AG04450 (cell line): ENCODE data around the gene ADM5. TPM values are rescaled to one million over a fixed set of nuclear protein-coding genes. Genes with fewer than 3 reads are reported as not detected.
A peak's percentile ranks its signal among the peaks of the same experiment; 100 is the strongest.

ENCODE experiments used
- CTCF ChIA-PET: fragments of 300-600, 350-600 bp; formaldehyde crosslinking; extraction: SDS; loops from one replicate; lab custom pipeline; 2022; ENCODE audit warnings: antibody characterized with exemption, inconsistent platforms; lab: Charles Lee
- POLR2A ChIA-PET: fragments of 350-600 bp; formaldehyde crosslinking; extraction: SDS; loops from one replicate; lab custom pipeline; 2021; ENCODE audit warnings: antibody characterized with exemption, inconsistent platforms; lab: Yijun Ruan, JAX
- DNase-seq: peaks from one replicate; pipeline ENCODE4 v3.0.0-alpha.2; 2011; ENCODE audit warnings: low read depth, low spot score
- H3K27ac ChIP-seq: one replicate; pipeline ENCODE4 v1.5.1; 2012; ENCODE audit warnings: low read depth, low read length, control low read depth
- H3K27me3 ChIP-seq: one replicate; pipeline ENCODE4 v1.6.0; 2012; ENCODE audit warnings: low read length; ENCODE audit not compliant: control insufficient read depth, insufficient read depth
- H3K4me3 ChIP-seq: 2 replicates; pipeline ENCODE4 v1.5.1; 2011; ENCODE audit warnings: mild to moderate bottlenecking, low read depth, low read length, control low read depth
- H3K9me3 ChIP-seq: 2 replicates; pipeline ENCODE4 v1.5.1; 2012; ENCODE audit warnings: low read length; ENCODE audit not compliant: control insufficient read depth, insufficient read depth
- polyA plus RNA-seq: library from polyadenylated mRNA; depleted of rRNA; stranded (reverse); fragments of >200 nt; gene quantifications from 2 replicates; pipeline ENCODE4 v1.2.3, GENCODE V29; 2011
- TF ChIP-seq, protein P1 (sequence below): IDR thresholded peaks from 2 replicates; pipeline ENCODE4 v1.5.1; 2011; ENCODE audit warnings: low read depth, low read length, control low read depth, inconsistent platforms

ADM5 gene
- polyA plus RNA-seq, 1 experiment = 0.19 TPM

DNA sequence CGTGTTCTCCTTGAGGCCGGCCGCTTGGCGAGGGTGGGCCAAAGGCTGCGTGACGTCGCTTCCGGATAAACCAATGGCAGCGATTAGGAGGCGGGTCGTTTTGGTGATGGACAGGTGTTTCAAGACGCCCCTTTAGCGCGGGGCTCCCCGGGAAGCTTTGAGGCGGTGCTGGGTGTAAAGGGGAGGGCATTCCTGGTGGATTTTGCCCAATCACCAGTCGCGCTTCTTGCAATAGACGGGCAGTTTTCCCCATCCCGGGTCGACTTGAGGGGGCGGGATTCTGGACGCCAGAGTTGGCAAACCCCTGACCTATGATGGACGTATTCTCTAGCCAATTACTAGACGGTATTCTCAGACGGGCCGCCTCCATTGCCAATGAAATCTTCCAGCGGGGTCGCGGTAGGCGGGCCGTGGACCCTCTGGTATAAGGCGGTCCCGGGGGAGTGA lies 12.6 kb upstream of the ADM5 start:
- Histone ChIP-seq H3K27me3 (no peaks in the 10 kb centered on the region), H3K27ac (peak overlapping the region; percentile 85), H3K9me3 (peaks cover 4% of the 10 kb centered on the region; the same call in 1 of the 2 replicates), H3K4me3 (peak overlapping the region; percentile 98)
- POLR2A ChIA-PET = interaction anchor here (0.5 to 2.8 kb wide), 12 partner anchors 10 to 200 kb away, joined by 3 to 18 read pairs (median 5); partner anchors contain the start of genes ADM5, AKT1S1, BCL2L12 and CPT1C
- peak; percentile 100 for DNase-seq
- TF ChIP-seq, protein P1, sequence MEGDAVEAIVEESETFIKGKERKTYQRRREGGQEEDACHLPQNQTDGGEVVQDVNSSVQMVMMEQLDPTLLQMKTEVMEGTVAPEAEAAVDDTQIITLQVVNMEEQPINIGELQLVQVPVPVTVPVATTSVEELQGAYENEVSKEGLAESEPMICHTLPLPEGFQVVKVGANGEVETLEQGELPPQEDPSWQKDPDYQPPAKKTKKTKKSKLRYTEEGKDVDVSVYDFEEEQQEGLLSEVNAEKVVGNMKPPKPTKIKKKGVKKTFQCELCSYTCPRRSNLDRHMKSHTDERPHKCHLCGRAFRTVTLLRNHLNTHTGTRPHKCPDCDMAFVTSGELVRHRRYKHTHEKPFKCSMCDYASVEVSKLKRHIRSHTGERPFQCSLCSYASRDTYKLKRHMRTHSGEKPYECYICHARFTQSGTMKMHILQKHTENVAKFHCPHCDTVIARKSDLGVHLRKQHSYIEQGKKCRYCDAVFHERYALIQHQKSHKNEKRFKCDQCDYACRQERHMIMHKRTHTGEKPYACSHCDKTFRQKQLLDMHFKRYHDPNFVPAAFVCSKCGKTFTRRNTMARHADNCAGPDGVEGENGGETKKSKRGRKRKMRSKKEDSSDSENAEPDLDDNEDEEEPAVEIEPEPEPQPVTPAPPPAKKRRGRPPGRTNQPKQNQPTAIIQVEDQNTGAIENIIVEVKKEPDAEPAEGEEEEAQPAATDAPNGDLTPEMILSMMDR = no peak
- CTCF ChIA-PET = interaction anchor here (0.7 to 1.4 kb wide), 3 partner anchors 8 to 107 kb away, joined by 4 to 10 read pairs (median 9); no protein-coding TSS in a partner anchor

- TF ChIP-seq, protein P1 = no peak
- Histone ChIP-seq H3K27me3 (no peaks in the 10 kb centered on the region), H3K4me3 (peak within 1 kb of the TSS; percentile 98), H3K9me3 (peaks cover 4% of the 10 kb centered on the region; the same call in 1 of the 2 replicates), H3K27ac (peak within 1 kb of the TSS; percentile 94)
- POLR2A ChIA-PET = interaction anchor here (1.0 to 2.8 kb wide), 6 partner anchors 12 to 200 kb away, joined by 3 to 18 read pairs (median 8); partner anchors contain the start of genes ADM5, AKT1S1, CPT1C and PRR12
- no peak for DNase-seq
- CTCF ChIA-PET = interaction anchor here (1.2 to 1.8 kb wide), 2 partner anchors 13 to 131 kb away, joined by 4 read pairs; no protein-coding TSS in a partner anchor
These were observed 12.0 kb upstream of the ADM5 start, which contains the start of gene PRMT1 for GRCh38 chr19:49677231-49677900. TSS of gene PRMT1 (plus strand) at chr19:49677271. CDS start at chr19:49677281, 10 bp downstream.

GRCh38 chr19:49677901-49678674 lies 11.3 kb upstream of the ADM5 start:
- DNase-seq = no peak
- POLR2A ChIA-PET = interaction anchor here (2.8 kb wide), 1 partner anchor 14 kb away, joined by 14 read pairs; no protein-coding TSS in a partner anchor
- H3K4me3 ChIP-seq = peak overlapping the region; percentile 98
- H3K27ac ChIP-seq = peak overlapping the region; percentile 82
- H3K9me3 ChIP-seq = peaks cover 4% of the 10 kb centered on the region; the same call in 1 of the 2 replicates
- no peaks in the 10 kb centered on the region for H3K27me3 ChIP-seq
- TF ChIP-seq, protein P1 = peak; percentile 70
- CTCF ChIA-PET = interaction anchor here (0.5 to 1.8 kb wide), 5 partner anchors 12 to 169 kb away, joined by 3 to 4 read pairs (median 3); partner anchors contain the start of gene RRAS

GRCh38 chr19:49678985-49679770 lies 10.2 kb upstream of the ADM5 start:
- TF ChIP-seq, protein P1 = no peak
- peak overlapping the region; percentile 7; the same call in 1 of the 2 replicates for H3K4me3 ChIP-seq
- CTCF ChIA-PET = interaction anchor here (0.5 to 1.8 kb wide), 8 partner anchors 11 to 206 kb away, joined by 3 to 6 read pairs (median 3); partner anchors contain the start of gene RRAS
- POLR2A ChIA-PET = interaction anchor here (0.6 to 0.7 kb wide), 2 partner anchors 134 to 807 kb away, joined by 3 to 4 read pairs; partner anchors contain the start of gene PPP1R15A
- no peaks in the 10 kb centered on the region for H3K27me3 ChIP-seq
- H3K27ac ChIP-seq = no peak overlapping the region
- no peak for DNase-seq
- peaks cover 4% of the 10 kb centered on the region; the same call in 1 of the 2 replicates for H3K9me3 ChIP-seq
